Putamen (tissue), 1 donor: ENCODE data around the gene BPHL.
A peak's percentile ranks its signal among the peaks of the same experiment; 100 is the strongest.
"Not testable (repeated sequence)": the region's sequence is repeated elsewhere in the genome, so short reads cannot be mapped to it uniquely, and the experiment has no call there.

Source experiments
- DNase-seq: peaks from one replicate; pipeline ENCODE4 v3.0.0-alpha.2; 2016; ENCODE audit warnings: low spot score

Gene BPHL

DNA sequence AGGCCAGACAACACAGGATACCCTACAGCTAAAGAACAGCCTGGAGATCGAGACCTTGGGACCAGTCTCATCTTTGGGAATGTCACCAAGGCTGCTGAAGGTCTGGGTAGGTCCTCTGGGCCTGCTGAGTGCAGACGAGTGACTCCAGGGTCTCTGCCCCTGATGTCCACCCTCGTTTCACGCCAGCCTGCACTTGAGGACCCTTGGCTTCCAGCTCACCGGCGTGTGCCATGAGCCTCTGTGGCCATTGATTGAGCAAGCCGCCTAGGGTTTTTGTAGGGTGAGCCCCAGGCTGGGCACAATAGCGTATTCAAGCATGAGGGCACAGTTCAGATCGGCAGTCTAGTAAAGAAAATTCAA lies 4.3 kb downstream of the BPHL start:
- DNase-seq: no peak

DNA sequence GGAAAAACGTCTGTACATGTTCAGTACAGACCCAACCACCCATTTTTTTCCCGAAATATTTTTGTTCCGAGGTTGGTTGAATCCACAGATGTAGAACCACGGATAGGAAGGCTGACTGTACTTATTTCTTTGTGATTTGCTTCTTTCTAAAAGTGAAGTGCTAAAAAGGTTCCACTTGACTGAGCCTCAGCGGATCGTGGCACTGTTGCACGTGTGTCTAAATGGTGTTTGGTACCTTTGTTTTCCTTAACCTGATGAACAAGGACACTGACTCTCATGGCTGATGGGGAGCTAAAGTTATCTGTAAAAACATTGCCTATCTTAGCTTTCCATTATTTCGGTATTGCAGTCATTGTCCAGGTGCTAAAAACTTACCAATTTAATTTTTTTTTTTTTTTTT lies 6.2 kb downstream of the BPHL start:
- DNase-seq: no peak

DNA sequence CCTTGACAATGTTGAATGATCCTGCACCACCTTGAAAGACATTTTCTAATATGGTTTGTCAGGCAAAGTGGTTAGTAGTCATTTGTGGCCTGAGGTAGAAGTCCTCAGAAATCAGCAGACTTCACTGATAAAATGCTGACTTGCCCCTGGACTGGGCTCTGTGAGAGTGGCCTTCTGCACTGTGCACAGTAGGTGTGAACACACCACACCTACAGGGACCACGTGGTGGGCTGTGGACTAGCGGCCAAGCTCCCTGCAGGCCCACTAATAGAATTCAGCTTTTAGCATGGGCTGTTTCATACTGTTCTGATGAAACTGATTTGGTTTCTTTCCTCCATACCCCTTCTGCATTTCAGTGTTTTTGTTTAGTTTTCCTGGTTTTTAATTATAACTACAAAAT lies 7.3 kb downstream of the BPHL start:
- DNase-seq: no peak

DNA sequence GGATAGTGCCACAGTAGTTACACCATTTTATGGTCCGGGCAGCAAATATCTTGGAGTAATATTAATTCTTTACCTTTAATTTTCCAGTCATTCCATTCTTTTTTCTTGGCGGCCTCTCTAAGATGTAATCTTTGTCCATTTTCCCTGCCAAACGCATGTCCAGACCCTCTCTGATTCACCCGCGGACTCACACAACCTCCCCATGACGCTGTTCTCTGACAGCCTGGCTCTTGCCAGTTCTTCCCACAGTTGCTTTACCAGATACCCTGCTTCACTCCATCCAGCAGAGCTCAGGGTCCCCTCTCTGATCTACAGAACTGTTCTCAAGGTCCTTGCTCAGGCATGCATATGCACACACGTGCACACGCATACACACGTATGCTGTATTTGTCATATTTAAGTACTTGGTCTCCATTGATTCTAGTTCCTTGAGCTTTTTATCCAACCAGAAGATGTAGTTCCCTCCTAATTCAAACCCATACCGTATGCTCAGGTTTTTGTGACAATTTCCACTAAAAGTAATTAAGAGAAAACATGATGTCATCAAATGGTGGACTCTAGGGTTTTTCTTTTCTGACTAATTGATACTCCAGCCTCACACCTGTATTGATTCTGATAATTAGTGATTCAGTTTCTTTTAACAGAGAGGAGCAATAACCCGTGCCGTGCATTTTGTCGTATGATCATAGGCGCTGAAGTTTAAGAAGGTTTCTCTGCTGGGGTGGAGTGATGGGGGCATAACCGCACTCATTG lies 10.0 kb downstream of the BPHL start:
- DNase-seq: no peak

DNA sequence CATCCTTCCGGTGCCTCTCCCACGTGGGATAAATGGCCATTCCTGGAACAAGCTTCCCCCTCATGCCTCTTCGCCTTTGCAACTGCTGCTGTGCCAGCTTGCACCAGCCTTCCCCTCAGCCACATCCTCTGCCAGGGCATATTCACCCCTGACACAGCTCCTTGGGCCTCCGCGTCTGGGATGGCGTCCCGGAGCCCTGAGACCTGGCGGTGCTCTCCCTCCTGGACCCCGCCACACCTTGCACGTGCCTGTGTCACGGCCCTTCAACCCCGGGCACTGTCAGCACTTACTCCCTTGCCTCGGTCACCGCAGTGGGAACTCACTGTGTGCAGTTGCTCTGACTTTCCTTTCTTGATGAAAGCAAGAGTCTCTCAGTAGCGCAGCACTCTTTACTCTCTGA lies 13.2 kb downstream of the BPHL start:
- no peak for DNase-seq

DNA sequence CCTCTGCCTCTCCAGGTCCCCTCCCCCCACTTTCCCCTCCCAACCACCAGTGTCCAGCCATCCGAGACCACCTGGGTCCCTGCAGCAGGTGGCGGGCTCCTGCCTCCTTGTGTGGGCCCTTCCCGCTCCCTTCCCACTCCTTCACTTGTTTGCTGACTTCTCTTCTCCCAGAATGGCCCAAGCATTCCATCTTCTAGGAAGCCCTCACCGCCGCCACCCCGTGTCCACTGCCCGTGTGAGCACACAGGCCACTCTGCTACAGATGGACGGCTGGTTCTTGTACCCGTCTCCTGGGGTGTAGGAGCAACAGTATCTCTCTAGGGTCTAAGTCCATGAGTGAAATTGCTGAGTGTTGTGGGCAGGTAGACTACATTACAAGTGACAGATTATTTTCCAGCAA lies 15.0 kb downstream of the BPHL start:
- no peak for DNase-seq

DNA sequence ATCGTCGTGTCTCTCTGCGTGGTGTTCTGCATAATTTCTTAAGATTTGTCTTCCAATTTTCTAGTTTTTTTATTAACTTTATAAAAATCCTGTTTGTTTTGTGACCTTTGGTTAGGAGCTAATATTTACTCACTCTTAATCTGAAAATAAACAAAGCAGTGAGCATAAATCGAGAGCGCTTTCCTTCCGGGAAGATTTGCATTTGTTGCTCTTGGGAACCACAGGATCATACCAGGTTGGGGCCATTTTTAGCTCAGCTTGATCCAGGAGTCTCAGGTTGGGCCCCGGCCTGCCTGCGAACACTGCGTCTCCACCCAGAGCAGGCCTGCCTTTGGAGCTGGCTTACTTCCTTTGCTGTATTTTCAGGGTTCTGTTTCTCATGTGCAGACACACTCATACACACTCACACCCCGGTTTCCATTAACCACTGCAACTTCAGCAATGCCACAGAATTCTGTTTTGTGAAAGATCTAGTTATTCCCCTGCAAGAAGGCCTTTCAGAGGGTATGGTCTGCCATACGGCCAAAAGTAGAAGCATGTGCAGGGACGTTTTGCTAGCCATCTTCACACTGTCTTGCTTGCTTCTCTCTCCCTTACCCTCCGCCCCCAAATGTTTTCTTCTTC lies 17.3 kb downstream of the BPHL start:
- DNase-seq: no peak

DNA sequence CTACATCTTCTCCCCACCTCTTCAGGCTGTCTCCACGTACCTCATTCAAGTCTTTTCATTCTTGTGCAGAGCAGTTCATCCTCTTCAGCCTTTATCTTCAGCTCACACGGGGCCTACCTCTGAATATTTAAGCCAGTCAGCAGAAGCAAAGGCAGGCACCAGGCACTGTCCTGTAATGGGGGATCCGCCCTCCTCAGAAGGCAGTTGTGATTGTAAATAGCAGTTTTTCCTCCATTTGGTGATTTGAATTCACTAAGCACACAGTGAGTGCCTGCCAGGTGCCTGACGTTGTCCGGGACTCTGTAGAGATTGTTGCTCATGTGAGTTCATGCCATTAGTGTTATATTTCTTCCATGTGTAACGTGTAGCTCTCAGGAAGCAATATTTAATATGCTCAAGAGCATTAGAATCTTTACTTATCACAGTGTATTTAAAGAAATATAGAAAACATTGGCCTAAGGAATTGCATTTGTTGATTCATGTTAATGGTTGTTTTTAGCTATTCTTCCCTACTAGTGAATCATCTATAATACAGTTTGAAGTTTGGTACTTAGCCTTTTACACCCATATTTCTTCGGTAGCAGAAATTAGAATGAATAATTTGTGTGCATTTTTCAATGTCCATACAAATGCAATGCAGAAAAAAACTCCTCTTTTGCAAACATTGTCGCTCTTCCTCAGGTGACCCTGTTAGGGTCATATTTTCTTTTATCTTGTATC lies 17.9 kb downstream of the BPHL start:
- no peak for DNase-seq

DNA sequence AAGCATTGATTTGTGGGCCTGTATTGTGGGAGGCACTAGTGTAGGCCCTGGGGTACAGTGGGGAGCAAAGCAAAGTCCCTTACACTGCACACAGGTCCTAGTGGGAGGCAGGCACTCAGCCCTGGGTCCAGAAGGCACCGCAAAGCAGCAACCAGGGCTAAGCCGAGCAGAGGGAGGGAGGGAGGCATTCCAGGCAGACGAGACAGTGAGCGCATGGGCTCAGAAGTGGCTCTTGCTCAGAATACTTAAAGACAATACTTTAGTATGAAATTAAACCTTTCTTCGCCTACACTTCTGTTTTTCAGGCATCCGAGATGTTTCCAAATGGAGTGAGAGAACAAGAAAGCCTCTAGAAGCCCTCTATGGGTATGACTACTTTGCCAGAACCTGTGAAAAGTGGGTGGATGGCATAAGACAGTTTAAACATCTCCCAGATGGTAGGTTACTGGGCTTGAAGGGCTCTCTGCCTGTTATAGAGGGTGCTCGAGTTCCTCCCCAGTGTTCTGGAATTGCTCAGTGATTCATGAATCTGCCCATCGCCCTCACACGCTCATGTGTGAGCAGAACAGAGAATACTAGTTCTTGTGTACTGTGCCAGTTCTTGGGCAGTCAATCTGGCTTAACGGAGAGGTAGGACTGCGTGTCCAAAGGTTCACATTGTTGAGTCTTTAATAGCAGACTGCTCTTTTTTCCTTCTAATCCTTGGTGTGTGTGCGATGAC lies 18.7 kb downstream of the BPHL start:
- no peak for DNase-seq

DNA sequence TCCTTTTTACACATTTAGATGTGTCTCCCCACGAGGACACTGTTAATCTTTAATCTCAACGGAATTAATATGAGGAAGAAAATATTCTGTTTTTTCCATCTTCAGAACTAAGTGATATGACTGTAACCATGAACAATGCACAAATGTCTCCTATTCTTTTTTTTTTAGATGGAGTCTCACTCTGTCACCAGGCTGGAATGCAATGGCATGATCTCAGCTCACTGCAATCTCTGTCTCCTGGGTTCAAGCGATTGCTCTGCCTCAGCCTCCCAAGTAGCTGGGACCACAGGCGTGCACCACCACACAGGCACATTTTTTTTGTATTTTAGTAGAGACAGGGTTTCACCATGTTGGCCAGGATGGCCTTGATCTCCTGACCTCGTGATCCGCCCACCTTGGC lies 19.4 kb downstream of the BPHL start:
- DNase-seq: not testable (repeated sequence)

DNA sequence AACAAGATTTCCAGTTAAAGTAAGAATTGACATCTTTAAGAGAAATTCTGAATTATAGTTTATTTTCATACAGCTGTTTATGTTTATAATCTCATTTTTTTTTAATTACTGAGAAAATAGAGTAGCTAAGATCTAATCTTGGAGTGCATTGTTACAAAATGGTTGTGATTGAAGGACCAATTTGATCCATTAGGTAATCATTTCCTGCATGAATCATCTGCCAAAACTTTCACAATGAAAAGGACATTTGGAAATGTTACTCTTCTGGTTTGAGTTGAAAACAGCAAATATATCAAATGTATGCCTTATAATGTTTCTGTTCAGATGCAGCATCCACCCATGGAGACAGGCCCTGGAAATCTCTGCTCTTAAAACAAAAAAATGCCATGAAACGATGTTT lies 19.8 kb downstream of the BPHL start:
- DNase-seq: no peak

DNA sequence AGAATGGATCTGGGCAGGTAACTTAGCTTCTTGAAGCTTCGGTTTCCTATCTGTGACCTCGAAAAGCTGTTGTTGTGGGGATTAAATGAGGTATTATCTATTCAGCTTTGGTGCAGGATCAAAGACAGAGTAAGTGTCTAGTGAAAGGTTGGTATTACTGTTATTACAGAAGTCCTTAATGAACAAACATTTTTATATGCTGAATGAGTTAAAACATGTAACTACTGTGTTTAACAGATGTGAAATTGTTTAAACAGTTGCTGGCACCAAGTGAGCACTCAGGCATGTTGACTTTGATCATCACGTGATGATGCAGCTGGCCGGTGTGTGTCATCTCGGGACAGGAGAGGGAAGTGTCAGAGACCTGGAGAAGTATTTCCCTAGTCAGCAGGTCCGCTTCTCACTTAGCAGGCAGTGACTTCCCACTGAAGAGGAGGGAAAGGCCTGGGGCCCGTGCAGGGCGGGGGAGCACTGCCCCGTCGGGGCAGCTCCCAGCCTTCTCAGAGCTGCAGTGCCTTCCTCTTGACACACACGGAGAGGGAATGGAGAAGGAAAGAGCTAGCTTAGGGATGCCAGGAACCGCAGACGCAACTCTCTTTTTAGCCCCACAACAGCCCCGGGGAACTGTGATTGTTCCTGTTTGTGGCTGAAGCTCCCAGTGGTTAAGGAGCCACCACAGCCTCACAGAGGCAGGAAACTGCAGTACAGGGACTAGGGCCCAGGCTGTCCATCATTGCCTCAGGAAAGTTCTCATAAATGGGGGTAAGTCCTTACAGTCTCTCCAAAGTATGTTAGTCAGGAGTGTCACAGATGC lies 20.8 kb downstream of the BPHL start:
- DNase-seq: peak; percentile 34

DNA sequence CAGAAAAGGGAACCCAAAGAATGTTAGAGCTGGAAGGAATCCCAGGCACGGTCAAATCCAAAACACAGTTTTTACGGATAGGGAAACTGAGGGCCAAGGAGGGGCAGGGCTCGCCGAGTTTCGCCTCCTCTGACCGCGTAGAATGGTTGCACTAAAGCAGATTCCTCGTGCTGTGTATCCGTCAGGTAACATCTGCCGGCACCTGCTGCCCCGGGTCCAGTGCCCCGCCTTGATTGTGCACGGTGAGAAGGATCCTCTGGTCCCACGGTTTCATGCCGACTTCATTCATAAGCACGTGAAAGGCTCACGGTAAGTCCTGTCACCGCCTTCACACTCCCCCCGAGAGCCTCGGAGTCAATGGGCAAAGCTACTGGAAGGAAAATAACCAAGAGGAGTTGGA lies 21.7 kb downstream of the BPHL start:
- DNase-seq: no peak

DNA sequence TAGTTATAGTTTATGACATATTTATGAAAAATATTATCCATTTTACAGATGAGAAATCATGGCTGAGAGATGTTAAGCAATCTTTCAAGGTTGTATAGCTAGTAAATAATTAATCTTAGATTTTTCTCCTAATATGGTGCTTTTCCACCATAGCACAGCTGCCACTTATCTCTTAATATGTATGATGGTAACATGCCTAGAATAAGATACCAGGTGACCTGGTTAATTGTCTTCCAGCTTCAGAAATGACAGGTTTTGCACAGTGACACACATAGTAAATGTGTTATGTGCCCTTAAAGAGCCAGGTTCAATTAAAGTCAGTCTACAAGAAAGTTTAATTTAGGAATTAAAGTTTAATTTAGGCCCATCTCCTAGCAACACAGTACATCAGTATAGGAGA lies 24.0 kb downstream of the BPHL start:
- no peak for DNase-seq

DNA sequence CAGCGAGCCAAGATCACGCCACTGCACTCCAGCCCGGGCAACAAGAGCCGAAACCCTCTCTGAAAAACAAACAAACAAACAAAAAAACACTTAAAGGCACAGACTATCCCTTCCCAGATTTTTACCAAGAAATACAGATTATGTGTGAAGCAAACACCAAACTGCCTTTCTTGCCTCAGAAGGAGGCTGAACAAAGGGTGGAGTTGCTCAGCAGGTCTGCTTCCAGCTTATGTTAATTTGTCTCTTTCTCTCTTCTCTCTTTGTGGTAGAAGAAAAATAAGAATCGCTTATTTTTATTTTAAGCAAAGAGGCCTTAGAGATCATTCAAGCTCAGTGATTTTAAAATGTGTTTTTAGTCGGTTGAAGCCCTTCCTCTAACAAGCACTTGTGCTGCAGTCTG lies 24.6 kb downstream of the BPHL start:
- DNase-seq: no peak

DNA sequence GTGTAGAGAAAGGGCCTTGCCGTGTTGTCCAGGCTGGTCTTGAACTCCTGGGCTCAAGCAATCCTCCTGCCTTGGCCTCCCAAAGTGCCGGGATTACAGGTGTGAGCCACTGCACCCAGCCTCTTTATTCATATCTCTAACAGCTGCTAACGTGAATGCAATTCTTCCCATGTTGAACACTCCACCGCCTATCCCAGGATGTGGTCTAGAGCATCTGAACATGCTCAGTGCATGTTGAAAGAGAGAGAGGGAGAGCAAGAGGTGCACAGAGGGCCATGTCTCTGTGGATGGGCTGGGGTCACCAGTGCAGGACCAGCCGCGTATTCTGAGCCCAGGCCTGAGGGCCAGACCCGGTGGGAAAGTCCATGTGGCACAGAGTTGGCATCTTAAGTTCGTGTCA lies 26.1 kb downstream of the BPHL start:
- DNase-seq: no peak

DNA sequence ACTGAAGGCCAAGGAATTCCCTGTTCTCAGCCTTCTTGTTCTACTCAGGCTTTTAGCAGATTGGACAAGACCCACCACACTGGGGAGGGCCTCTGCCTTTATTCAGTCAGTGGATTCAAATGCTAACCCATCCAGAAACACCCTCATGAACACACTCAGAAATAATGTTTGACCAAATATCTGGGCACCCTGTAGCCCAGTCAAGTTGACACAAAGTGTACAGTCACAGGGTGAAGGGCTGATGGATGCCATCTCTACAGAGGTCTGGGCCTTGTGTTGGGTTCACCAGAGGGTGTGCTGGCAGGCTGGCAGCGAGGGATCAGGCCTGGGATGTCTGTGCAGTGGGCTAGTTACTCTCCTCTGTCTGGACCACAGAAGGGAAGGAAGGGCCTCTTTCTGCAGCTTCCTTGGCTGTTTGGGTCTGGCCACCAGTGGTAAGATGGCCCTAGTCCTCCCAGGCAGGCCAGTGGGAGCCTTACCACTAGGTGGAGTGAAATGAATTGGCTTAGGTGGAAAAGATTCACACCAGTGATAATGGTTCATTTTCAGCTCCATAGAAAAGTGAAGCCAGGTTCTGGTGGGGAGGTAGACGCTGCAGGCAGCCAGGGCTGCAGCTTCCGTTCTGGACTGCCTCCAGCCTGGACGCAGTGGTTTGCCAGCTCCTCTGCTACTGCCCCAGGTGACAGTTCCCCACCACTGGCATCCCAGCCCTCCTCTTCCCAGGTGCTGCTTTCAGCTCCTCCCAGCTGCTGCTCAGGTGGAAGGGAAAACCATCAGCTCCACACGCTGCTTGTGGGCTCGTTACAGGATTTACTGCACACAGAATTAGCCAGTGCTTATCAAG lies 29.6 kb downstream of the BPHL start:
- DNase-seq: no peak

DNA sequence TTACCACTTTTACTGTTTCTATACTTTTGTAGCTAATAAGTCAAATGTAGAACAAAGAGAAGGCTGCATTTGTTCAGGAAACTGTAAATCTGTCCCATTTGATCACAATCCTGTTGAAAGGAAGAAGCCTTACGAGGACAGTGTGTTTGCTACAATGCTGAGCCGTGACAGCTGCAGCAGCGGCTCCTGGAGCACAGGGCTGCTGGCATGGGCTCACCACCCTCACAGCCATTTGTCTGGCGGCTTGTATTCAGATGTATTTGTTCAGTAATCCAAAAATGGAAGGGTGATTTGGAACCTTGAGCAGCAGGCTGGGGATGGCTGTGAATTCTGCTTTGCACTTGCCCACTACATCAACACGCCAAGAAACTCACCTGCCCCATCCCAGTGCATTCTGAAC lies 33.2 kb downstream of the BPHL start:
- no peak for DNase-seq

DNA sequence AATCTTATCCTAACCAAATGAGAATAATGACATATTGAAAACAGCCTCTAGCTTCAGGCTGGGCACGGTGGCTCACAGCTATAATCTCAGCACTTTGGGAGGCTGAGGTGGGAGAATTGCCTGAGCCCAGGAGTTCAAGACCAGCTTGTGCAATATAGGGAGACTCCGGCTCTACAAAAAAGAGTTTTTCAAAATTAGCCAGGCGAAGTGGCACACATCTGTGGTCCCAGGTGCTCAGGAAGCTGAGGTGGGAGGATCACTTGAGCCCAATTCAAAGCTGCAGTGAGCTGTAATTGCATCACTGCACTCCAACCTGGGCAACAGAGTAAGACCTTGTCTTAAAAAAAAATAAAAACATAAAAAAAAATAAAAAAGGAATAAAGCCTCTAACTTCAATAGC lies 34.2 kb downstream of the BPHL start:
- no peak for DNase-seq

DNA sequence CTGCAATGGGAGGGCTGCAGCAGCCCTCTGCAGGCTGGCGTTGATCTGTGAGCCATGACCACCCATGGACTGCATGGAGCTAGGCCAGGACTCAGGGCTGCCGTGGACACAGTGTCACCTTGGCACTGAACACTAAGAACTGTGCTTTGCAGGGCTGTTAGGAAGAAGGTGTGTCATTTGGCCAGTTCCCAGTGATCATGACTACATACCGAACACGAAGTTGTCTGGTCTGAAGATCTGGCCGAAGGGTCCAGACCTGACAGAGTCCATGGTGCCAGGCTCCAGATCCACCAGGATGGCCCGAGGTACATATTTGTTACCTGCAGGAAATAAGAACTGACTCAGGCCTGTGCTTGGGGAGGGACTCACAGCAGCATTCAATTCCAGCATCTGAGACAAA lies 36.9 kb downstream of the BPHL start:
- not testable (repeated sequence) for DNase-seq
